GM11168 (cell line): Measurements from ENCODE around the gene CA10.

Experiments
- in situ Hi-C: fragments of 300-500 bp; cut with MboI; formaldehyde crosslinking; loops from one replicate; pipeline ENCODE4 v1.12.0; 2022; ENCODE audit warnings: low sequenced_read_pairs; ENCODE audit not compliant: unreplicated experiment

Gene CA10

DNA sequence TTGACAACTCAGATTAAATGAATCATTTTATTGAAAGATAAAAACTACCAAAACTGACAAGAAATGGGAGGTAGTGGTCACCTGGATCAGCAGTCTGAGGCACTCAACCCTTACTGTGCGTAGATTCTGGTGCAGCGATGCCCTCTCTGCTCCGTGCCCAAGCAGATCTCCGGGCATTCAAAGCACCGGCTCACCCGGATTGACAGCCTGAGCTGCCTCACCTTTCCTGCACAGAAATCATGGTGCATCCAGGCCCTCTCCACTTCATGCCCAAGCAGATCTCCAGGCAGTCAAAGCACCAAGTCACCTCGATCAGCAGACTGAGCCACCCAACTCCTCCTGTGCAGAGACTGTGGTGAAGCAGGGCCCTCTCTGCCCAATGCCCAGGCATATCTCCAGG lies 196.8 kb downstream of the CA10 start:
- in situ Hi-C loops = no loop called here

DNA sequence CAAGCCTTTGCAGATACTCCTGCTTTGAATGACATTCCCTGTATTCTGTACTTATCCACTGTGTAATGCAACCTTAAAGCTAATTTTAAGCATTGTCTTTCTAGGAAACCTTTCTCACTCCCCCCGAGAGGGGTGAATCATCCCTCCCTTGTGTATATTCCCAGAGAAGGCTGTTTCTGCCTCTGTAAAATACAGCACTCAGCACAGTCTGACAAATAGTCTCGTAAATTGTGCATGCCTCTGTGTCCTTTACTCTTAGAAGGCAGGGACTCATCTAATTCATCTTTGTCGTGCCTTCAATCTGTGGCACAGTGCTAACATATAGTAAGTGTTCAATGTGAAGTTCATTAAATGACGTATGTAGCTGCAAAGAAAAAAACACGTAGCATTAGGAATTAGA lies 200.7 kb downstream of the CA10 start:
- in situ Hi-C loops = no loop called here

DNA sequence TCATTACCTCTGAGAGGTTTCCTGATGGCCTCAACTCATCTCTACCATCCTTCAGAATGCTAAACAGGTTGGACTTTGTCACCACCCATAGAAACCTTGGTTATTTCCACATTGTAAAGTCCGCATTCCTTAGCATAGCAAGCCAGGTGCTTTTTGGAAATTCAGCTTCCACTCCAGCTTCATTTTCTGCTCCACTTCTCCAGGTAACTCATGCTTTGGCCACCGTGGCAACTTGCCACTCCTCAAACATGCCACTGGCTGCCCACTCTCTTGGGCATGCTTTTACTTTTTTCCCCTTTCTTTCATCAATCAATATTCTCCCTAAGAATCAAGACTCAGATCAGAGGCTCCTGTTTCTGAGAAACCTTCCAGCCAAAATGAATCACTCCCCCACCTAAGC lies 203.3 kb downstream of the CA10 start:
- in situ Hi-C loops = no loop called here

DNA sequence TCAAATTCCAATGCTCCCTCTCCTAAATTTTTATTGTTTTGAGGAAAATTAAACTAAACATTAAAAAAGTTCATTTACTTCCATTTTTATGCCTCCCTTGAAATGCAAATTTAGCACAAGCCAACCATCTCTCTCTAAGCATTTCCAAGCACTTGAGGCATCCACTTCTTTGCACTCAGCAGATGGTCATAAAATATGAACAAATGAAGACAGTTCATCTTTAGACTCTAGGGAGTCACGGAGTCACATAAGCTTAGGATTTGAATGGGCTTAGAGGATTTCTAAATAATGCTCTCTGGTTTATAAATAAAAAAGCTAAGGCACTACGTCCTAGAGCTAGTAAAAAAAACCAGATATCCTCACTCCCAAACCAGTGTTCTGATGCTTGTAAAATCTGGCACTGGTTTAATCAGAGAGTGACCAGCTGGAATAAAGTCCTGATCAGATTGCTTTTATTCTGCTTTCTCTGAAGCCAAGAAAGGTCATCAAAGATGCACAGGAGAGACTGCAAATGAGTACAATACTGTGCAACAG lies 204.2 kb downstream of the CA10 start:
- in situ Hi-C loops = no loop called here

DNA sequence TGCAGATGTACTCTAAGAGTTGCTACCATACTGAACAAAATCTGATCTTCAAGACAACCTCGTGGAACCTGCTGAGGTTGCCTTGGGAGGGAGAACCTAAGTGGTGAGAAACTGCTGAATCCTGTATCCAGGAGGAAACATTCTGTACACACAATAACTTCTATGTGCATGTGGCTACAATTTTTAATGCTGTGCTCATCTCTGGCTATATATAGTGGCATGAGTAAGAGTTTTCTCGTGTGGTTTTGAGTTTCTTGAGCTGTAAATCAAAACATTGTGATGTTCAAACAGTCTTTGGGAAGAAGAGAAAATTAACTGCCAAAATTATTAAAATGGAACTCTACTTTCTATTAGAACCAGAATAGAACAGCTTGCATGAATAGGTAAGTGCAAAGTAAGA lies 206.8 kb downstream of the CA10 start:
- in situ Hi-C loops = no loop called here

DNA sequence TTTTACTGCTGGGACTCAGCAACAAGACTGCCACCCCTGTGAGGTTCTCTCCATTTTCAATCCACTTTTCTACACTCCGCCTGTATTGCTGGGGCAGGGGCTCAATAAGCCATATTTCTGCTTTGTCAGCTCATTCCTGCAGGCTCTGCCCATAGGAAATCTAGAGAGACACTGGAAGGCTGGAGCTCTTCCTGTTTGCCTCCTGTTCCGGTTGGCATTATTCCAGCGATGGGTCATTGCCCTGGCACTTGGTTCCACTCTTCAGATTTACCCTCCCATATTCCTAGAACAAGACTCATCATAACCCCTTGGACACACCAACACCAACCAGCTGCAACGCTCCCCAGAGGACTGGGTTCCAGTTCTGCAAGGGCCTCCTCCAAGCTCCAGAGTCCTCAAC lies 210.4 kb downstream of the CA10 start:
- in situ Hi-C loops = no loop called here

DNA sequence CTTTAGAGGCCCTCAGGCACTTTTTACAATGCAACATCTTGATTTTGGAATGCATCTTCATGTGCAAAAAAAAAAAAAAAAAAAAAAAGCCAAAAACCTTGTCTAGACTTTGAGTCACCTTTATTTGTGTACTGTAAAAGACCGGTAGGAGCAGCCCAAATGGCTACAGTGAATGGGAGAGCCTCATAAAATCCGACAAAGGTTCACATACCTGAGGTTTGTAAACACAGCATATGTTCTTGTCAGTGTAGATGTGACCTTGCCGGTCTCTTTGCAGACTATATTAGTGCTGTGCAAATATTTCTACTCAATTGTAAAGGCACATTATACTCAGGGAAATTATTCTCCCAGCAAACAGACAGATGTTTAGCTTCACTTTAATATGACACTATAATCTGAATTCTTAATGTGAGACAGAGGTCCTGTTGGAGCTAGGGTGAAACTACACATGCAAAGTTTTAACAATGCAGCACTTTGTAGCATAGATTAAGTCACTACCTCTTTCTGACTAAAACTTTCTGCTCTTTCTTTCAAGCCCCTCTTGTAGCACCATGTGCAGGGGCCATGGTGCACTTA lies 211.3 kb downstream of the CA10 start:
- in situ Hi-C loops = no loop called here

DNA sequence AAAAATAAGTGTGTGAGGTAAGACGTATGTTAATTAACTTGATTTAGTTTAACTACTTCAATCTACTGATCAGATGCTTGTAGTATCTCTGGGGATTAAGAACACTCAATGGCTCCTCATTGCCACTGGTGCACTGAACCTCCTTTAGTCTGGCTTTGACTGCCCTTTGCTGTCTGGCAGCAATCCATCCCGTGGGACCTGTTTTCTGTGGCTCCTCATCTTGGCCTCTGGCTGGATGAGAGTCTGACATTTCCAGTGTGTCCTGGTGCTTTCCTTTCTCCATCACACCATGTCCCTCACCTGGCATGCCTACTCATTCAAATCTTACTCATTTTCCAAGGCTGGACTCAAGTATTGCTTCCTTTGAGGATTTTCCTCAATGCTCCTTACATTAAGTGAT lies 212.2 kb downstream of the CA10 start:
- in situ Hi-C loops = no loop called here

DNA sequence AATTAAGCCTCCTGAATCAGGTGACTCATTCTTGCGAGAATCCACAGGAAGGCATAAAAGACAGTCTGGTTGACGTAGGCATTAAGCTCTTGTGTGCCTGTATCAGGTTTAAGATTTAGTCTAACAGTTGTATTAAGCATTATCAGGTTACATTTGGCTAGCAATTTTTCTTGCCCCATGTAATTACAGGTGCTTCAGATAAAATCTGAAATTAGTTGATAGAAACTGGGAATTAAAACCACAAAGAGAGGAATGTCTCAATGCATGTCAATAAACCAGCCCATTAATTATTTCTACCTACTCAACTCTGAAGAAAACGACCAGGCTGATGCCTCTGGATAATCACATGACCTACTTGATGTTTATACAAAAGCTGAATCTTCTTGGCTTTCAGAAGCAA lies 217.2 kb downstream of the CA10 start:
- in situ Hi-C loops = no loop called here

DNA sequence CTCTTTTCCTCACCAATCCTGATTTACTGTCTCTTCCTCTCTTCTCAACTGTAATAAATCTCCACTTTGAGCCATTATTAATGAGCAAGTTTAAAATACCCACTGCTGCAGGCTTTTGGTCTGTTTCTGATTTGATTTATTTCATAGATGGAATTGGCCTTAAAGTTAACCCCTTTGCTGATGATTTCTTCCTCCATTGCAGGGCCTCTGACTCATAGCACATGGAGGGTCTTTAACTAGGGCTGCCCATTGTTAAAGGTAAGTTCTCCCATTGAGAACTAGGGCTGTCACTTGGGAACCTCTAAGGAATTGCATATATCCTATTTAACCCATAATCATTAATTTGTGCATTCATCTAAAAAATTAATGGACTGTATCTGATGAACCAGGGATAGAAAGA lies 221.2 kb downstream of the CA10 start:
- in situ Hi-C loops = no loop called here

DNA sequence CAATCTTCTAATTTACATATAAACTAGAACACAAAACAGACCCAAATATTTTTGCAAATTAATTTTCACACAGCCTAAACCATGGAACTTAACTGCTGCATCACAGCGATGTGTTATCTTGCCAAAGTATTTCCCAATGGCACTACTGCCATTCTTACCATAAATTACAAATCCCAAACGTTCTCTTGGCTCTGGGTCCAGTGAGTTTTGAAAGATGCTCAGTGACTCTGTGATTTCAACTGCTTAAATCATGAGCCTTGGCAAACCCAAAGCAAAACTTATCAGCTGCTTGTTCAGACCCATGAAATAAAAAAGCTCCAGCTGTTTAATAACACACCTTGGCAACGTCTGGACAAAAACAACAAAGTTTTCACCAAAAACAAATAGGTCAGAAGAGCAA lies 223.0 kb downstream of the CA10 start:
- in situ Hi-C loops = no loop called here

DNA sequence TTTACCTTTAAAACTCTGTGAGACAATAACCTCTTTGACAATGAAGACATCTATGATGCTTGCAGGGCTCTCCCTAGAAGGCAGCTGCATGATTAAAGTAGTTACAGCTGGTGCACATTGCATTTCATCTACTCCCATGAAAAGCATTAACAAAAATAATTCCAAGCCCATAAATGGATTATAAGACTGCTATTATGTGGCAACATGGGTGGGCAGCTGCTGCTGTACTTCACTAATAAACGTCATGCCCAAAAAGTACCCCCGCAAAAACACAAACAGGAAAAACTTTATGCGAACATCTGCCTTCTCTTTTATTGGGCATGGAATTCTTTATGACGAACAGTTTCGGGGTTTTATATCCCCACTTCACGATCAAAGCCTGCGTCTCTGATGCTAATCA lies 224.9 kb downstream of the CA10 start:
- in situ Hi-C loops = no loop called here

DNA sequence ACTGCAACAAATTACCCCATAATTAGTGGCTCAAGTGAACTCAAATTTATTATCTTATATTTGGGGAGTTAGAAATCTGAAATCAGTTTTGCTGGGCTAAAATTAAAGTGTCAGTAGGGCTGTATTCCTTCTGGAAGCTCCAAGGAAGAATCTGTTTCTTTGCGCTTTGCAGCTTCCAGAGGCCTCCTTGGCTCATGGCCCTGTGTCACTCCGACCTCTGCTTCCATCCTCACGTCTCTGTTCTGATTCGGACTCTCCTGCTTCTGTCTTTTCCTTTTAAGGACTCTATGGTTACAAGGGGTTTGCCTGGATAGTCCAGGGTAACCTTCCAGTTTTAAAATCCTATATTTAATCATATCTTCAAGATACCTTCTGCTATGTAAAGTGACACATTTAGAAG lies 232.1 kb downstream of the CA10 start:
- in situ Hi-C loops = no loop called here

DNA sequence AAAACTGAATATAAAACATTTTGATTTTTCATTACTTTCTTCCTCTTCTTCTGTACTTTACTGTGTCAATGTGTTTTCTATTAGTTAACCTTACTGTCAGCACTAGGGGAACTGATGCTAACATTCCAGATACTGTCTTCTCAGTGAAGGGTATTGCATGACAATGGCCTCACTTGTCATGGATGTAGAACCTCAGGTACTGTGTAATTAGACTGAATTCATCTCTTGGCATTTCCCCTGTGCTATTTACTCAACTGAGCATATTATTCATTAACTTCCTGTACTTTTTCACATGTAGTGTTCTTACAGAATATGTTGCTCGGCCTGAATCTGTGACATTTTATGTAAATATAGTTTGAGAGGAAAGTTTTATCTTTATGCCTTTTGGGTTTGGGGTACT lies 237.0 kb downstream of the CA10 start:
- in situ Hi-C loops = no loop called here

DNA sequence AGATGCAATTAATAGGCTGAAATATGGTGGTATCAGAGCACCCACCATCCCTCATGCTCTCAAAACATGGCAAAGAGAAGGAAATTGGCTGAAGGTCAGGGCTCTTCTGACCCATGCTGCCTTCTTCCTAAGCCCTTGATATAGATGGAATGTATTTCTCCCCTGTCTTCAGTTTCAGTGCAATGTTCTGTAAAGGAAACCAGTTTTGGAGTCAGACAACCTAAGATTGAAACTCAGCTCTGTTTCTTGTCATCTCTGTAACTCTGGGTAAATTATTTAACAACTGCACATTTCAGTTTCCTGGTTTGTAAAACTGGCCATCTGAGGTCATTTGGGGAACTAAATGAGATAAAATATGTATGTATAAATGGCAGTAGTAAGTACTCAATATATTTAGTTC lies 243.9 kb downstream of the CA10 start:
- in situ Hi-C loops = no loop called here

DNA sequence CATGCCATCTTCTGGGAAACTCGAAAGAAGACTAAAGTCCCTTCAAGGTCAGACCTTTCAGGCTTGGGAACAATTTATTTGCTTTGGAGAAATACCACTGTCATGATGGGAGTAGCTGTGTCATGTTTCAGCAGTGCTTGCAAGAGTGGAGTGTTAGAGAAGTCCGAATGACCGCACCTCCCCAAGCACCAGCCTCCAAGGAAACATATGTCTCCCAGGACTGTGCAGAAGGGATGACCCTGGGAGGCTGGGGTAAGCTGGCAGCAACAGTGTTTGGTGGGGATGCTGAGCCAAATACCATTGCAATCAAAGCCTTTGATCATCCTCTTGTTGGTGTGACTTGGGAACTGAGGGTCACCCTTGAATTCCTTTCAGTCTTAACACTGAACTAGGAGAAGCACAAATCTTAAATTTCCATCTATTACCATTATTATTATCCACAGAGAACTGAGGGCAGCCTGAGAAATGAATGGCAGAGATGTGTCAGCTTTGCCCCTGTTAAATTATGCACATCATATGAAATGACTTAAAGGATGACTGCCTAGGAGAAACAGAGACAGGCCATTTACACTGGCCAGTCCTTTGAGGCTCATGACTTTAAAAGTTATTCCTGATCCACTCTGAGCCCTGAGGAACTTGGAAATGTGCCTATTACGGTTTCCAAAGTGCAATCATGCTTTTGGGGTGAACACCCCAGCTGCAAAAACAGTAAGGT lies 244.9 kb downstream of the CA10 start:
- in situ Hi-C loops = no loop called here

DNA sequence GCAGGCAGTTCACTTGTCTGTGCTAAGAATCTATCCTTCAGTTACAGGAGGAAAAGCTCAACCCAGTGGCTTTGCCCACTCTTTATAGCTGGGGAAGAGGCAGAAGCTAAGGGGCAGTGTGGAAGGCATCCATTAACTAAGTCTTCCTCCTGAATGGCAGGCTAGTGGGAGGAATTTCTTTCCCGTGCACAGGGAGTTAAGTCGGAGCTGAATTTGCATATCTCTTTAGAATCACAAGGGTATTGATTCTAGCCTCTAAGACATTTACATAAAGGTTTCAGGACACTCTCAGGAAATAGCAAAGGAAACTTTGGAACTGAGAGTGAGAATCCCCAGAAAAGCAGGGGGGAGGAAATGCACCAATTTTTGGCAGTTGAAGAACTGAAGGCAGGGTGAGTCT lies 245.6 kb downstream of the CA10 start:
- in situ Hi-C loops = no loop called here

DNA sequence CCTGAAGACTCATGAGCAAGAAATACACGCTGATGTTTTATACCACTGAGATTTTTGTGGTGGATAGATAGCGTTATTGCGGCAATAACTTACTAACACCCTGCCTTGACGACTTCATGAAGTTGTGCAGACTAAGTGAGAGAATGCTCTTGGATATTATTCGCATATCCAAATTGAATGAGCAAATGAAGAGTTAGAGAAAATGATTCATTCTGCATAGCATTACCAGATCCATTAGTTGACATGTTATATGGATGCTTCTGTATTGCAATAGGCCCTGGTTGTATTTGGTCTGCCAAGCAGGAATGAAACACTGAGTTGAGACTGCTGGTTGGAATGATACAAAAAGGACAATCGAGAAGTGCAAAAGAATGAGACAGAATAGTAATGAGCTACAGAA lies 247.3 kb downstream of the CA10 start:
- in situ Hi-C loops = no loop called here

DNA sequence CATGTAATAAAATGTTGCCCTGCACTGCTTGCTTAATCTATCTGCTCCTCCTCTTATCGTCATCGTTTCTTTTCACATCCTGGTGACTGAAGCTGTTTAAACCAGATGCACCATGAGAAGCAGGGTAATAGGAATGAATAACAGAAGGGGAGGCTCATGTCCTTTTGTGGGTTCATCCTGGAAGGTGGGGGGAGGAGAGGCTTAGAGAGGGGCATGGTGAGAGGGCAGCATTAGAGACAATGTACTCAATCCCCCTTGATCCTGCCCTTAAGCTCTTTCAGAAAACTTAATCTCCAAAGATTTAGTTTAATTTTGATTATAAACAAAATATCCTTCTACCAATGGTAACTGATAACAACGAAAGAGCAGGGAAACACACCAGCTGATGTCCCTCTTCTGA lies 248.5 kb downstream of the CA10 start:
- in situ Hi-C loops = no loop called here

DNA sequence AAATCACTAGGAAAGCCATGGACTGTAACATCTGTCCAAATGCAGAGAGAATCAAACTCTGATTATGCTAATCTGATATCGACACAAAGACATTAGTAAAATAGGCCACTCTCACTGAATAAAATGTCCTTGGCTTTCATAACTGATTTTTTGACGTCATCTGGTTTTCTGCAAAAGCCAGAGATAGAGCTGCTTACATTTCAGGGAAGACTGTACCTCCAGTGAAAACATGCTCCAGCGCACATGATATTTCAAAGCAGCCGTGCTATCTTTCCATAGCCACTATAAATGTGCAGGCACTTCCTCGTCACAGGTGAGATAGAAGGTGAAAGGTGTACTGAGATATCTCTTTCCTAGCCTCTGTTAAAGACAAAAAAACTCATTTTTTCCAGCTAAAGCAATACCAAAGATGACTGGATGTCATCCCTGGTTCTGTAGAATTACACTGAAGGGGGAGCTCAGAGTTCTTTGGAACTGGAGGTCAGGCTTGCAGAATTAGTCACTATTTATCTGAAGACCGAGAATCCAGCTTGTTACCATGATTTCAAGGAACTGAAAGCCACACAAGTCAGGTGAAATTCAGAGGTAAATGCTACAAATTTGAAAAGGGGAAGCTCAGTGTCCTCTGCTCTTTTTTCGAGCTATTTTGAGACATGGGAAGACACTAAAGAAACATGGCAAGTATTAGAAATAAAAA lies 249.5 kb downstream of the CA10 start:
- in situ Hi-C loops = no loop called here

DNA sequence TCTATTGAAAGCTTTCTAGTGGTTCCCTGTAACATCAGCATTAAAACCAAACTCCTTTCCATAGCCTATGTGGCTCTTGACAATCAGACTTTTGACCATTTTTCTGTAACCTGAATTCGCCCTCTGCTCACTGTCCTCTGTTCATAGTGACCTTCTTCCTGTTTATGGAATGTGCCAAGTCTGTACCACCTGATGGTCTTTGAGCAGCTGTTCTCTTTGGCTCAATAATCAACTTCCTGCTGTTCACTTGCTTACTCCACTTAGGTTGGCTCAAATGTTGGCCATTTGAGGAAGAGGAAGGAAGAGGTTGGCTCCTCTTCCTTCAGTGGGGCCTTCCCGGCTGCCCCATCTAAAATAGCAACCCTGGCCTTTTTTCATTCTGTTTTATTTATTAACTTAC lies 251.5 kb downstream of the CA10 start:
- in situ Hi-C loops = no loop called here

DNA sequence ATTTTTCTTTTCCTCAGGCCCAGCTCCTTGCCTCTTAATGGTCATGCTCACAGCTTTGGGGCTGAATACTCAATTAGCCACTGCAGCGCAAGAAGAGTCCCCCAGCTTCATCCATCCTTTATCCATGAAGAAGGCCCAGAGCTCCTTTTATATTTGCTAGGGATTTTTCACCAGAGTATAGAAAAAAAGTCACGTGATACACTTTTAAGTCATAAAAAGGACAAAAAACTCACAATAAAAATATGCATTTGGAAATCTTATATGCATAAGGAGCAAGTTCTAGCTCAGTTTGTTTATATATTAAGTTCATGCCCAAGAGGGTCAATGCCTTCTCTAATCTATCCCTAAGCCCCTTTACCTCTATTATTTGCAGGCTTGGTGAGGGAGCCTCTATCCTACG lies 254.1 kb downstream of the CA10 start:
- in situ Hi-C loops = no loop called here
